Prostate gland (tissue), 2 donors: ENCODE measurements around the gene TGFBR3.

Experiments used
- POLR2A ChIP-seq: fragments of 450-650 bp; IDR thresholded peaks from one replicate; pipeline ENCODE4 v1.6.1; 2016; ENCODE audit warnings: antibody characterized with exemption, mild to moderate bottlenecking
- POLR2AphosphoS5 ChIP-seq: sonication (generic); formaldehyde crosslinking; IDR thresholded peaks from one replicate; pipeline ENCODE4 v1.6.1; 2017; ENCODE audit warnings: antibody characterized with exemption
- TF ChIP-seq, protein P1 (sequence below), 4 experiments: fragments of 200-600 bp in 2 of 4; fragments of 450-650 bp in 2 of 4; sonication (generic) in 2 of 4; IDR thresholded peaks; 1 replicate in 3 of 4; 2 replicates in 1 of 4; pipeline ENCODE4 v1.5.1; 2016 to 2019; ENCODE audit warnings: antibody characterized with exemption in 4 of 4, mild to moderate bottlenecking in 2 of 4, moderate library complexity in 2 of 4

DNA sequence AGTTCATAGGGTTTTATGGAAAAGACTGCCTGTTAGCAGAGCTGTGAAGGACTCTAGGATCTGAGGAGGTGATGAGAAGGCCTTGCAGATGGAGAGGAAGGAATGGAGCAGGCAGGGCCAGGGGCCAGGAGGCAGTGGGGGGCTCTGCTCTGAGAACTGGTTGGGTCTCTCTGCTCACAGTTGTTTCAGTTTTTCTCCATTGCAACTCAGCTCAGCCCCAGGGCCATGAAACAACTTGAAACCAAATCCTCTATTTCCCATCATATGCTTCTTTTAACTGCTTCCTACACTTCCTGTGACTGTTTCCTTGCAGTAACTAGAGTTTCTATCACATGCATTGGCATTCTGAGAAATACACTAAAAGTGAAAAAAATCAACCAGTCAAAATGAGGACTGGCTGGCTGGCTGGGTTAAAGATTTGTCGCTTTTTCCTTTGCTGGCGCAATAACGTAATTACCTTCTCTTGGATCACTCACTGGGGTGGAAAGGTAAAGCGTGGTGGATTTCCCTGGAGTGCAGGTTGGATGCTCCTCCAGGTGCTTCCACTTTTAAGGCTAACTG, 213.3 kb downstream of the TGFBR3 start:
- TF ChIP-seq, protein P1, sequence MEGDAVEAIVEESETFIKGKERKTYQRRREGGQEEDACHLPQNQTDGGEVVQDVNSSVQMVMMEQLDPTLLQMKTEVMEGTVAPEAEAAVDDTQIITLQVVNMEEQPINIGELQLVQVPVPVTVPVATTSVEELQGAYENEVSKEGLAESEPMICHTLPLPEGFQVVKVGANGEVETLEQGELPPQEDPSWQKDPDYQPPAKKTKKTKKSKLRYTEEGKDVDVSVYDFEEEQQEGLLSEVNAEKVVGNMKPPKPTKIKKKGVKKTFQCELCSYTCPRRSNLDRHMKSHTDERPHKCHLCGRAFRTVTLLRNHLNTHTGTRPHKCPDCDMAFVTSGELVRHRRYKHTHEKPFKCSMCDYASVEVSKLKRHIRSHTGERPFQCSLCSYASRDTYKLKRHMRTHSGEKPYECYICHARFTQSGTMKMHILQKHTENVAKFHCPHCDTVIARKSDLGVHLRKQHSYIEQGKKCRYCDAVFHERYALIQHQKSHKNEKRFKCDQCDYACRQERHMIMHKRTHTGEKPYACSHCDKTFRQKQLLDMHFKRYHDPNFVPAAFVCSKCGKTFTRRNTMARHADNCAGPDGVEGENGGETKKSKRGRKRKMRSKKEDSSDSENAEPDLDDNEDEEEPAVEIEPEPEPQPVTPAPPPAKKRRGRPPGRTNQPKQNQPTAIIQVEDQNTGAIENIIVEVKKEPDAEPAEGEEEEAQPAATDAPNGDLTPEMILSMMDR (IDR thresholded peaks at IDR 0.05) = no peak
- TF ChIP-seq POLR2A = no peak
- TF ChIP-seq POLR2AphosphoS5 = no peak
